GM18508 (cell line): ENCODE data around the gene OTUD6A.
A peak's percentile ranks its signal among the peaks of the same experiment; 100 is the strongest.

Experiments used
- ATAC-seq: cut with Tn5 transposase; IDR thresholded peaks from one replicate; pipeline ENCODE4 v1.9.1; 2021; ENCODE audit warnings: moderate number of reproducible peaks; ENCODE audit not compliant: insufficient read depth, unreplicated experiment

OTUD6A gene

DNA sequence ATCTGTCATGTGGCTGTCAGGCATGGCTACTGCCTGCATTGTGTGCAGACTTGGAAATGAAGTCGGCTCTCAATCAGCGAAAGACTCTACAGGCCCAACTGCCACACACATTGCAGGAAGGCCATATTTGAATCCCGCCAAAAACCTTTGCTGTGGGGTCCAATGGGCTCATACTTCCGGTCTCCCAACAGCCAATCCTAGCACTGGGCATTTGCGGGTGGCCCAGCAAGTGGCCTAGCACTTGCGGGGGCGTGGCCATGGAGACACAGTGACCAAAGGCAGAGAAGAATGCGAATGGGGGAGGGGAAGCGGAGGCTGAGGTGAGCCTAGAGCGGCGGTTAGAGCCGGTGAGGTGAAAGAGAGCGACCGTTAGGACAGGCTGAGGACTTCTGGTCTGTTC is at the start of gene OTUD6A:
Gene OTUD6A, plus strand, starts transcription at position 382 of the 400 bp plus-strand sequence. CDS start 68 bp downstream, outside the sequence.
- no peak for ATAC-seq

- no peak for ATAC-seq
These were observed 49.5 kb upstream of the OTUD6A start for GRCh38 chrX:70012756-70013155.

DNA sequence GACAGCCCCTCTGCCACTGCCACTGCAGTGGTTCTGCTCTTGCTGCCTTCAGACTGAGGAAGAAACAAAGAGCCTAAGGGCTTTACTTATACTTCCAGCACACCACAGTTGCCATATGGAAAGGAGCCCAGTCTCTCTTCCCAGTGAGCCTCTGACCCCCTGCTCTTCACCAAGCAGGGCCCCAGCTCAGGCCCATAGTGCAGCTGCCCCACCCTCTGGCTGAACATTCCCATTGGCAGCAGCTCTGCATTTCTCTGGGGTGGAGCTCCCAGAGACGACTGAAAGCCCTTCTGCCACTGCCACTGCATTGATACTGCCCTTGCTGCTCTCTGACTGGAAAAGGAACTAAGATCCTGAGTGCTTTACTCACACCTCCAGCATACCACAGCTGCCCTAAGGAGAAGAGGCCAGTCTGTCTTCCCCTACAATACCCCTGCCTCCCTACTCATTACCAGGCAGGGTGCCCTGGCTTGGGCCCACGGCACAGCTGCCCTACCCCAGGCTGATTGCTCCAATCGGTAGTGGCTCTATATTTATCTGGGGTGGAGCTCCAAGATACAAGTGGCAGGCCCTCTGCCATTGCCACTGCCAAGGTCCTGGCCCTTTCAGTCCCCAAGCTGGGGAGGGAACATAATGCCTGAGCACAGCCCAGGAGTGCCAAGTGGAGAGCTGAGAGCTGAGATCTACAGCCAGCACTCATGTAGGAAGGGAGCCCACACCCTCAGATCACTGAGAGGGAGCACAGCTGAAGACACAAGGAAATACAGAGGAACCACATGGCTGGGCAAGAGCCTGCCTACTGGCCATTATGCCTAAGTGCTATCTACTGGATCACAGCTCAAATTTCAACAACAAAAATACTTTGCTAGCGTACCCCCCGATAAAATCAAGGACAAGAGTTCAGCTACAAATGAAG is 48.5 kb upstream of the OTUD6A start:
- no peak for ATAC-seq

- ATAC-seq, result no peak
These were observed 45.7 kb upstream of the OTUD6A start for GRCh38 chrX:70016513-70016912.

- ATAC-seq, result no peak
These were observed 39.6 kb upstream of the OTUD6A start for GRCh38 chrX:70022616-70023015.

DNA sequence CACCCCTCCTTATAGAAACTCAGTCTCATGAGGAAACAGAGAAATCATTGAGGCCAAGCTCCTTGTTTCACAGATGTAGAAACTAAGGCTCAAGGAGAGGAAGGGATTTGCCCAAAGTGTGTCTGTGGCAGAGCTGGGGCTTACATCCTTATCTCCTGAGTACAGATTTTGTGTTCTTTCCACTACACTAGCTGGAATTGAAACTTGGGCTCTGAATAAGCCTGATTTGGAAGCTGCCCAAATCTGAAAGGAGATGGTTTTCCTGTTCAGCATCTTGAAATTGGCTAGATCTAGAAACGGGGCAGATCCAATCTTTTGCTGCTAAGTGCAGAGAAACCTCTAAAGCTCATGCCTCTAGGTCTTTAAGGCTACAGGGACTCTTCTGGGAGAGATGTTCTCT is 36.8 kb upstream of the OTUD6A start:
- ATAC-seq, result no peak

GRCh38 chrX:70026112-70026850 is 36.0 kb upstream of the OTUD6A start:
- ATAC-seq, result no peak

DNA sequence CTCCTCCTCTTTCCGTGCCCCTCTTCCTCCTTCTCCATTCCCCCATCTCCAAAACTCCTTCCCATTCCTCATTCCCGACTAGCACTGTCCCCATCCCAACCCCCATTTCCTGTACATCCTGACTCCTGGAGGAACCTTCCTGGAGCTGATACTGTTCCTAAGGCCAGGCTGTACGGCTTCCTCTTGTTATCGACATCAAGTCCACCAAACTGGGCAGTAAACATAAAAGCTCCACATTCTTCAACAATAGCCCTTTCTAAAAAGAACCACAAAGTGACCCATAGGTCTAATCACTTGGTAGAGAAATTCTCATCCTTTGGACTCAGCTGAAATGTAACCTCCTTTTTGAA is 35.4 kb upstream of the OTUD6A start:
- no peak for ATAC-seq

- ATAC-seq, result no peak
These were observed 32.4 kb upstream of the OTUD6A start for GRCh38 chrX:70029863-70030262.

GRCh38 chrX:70030301-70030767 is 31.9 kb upstream of the OTUD6A start:
- no peak for ATAC-seq

DNA sequence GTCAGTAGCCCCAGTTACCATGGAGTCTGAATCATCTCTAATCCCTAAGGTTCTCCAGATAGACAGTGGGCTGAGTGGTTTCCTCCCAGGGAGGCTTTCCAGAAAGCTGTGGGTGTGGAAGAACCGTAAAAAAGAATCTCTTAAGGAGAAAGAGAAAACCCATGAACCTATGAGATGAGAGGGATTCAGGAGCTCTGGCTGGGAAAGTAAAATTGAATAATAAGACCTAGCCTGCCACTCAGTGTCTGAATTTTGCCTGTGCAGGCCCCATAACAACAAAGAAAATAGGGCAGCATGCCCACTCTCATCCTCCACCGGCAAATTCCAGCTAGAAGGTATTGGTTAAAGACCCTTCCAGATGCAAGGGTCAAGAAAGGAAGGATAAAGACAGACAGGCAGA is 29.5 kb upstream of the OTUD6A start:
- ATAC-seq, result no peak

GRCh38 chrX:70033348-70034051 is 28.8 kb upstream of the OTUD6A start:
- peak; percentile 51 for ATAC-seq

DNA sequence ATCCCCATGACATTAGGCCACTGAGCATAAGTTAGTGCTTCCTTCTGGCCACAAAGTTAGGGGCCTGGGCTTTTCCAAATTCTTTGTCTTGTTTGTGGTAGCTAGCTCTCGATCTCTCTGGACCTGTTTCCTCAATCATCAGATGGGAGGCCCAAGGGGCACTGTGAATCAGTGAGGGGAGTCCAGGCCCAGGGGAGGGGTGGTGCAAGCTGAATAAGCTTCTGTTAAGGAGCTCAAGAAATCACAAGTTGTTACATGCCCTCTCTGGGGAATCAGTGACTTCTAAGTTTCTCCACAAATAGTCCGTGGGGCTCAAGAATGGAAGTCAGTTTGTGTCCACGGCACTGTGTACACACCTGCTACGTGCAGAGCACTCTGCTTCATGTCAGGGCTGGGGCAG is 27.6 kb upstream of the OTUD6A start:
- no peak for ATAC-seq

DNA sequence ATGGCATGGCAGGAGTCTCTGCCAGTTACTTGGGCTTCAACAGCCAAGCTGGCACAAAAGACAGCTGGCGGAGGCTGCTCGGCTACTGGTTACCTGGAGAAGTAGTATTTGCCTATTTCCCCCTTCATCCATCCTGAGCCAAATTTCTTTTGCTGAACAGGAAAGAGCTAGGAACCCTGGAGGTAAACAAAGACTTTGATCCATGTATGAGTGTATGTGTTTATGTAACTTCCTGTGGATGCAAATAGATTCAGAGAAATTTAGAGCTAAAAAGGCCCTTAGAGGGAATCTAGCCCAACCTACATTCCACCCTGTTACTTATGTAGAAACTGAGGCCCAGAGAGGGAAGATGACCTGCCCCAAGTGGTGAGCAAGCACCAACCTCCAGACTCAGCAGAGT is 23.7 kb upstream of the OTUD6A start:
- no peak for ATAC-seq

DNA sequence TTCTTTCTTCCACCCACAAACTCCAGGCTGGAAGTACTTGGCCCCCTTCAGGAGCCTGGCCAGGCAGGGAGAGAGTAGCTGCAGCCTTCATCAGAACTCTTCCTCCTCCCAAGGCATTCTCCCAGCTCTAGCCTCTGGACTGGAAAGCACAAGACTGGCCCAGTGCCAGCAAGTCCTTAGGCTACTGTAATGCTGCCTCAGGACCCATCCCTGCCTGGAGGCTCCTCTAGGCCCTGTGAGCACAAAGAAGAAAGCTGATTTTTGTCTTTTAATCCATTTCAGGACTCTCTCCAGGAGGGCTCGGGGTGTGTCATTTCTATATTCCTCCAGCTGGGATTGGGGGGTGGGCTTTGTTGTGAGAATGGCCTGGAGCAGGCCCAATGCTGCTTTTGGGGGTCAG is 23.3 kb upstream of the OTUD6A start:
- ATAC-seq, result no peak

DNA sequence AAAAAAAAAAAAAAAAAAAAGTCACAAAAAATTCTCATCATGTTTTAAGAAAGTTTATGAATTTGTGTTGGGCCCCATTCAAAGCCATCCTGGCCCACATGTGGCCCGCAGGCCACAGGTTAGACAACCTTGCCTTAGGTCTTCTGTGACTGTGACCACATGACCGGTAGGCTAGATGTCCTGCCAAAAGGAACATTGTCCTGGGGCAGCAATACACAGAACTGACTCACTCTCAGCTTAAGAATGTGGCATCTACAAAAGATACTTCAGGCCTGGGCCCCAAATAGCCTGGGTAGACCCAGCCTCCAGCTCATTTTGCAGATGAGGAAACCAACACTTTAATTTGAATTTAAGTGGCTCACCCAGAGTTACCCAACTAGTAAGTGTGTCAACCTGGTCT is 22.5 kb upstream of the OTUD6A start:
- ATAC-seq, result no peak

GRCh38 chrX:70041993-70042392 is 20.3 kb upstream of the OTUD6A start:
- no peak for ATAC-seq

DNA sequence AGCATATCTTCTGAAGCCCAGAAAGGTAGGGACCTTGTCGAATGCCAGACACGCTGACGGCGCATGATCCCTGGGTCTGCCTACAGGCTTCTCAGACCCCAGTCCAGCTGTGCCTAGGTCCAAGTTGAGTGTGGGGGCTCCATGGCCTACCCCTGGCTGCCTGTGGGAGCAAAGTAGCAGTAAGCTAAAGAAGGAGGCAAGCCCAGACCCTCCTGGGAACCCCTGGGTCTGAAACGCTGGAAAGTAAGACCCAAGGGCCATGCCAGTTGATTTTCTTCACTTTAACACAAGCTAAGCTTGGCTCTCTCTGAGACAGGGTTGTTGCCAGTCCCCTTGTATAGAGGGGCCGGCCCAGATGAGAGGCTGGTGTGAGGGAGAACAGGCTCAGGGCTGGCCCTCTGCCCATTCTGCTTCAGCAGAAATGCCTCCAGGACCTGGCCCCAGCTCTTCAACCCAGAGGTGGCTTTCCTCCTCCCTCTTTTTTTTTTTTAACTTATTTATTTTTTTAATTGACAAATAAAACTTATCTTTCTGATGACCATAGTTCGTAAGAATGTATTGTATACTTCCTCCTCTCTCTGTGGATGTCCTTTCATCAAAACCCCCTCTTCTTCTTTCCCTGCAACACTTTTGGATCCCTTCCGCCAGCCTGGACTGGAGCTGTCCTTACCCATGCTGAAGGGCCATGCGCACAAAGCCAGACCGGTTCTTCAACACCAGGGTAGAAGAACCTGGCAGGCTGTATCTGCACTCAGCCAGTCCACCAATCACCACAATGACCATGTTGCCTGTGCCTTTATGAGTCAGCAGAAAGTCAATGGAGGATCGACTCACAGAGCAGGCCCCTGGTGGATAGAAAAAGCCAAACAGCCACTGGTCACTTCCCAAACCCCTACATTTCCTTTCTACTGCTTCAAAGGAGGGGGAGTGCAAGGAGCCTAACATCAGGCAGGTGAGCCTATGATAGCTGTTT is 19.6 kb upstream of the OTUD6A start:
- ATAC-seq, result no peak

DNA sequence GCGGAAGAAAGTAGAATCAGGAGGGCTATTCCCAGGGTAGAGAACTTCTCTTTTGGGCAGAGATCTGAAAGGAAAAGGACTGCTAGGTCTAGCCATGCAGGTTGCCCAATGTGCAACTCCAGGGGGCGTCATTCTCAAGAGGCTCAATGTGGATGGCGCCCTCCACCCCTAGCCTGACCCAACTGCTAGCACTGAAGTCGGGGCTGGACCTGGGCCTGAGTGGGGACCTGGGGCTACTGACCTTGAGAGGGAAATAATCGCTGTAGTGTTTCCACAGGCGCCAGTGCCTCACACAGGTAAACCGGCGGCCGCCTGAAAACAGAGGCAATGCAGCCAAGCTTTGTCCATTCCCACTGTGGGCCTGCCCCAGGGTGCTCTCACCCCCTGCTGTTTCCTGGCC is 18.6 kb upstream of the OTUD6A start:
- no peak for ATAC-seq
